Right atrium auricular region (tissue), 2 donors: ENCODE measurements around the gene JAG2. TPM values are rescaled to one million over a fixed set of nuclear protein-coding genes. Genes with fewer than 3 reads are reported as not detected.
A peak's percentile ranks its signal among the peaks of the same experiment; 100 is the strongest.

Experiments used
- DNase-seq: peaks from one replicate; pipeline ENCODE4 v3.0.0-alpha.2; 2019; ENCODE audit warnings: low spot score
- H3K27ac ChIP-seq, 2 donors: fragments of 200-600 bp; sonication (generic); 1 replicate in 1 of 2; 2 replicates in 1 of 2; pipeline ENCODE4 v1.5.1; 2016 to 2019
- H3K27me3 ChIP-seq, 2 donors: fragments of 200-600 bp; sonication (generic); one replicate each; pipeline versions ENCODE4 v1.5.1 to v1.6.0; 2017 to 2019
- H3K36me3 ChIP-seq: fragments of 200-600 bp; sonication (generic); one replicate; pipeline ENCODE4 v1.5.1; 2016
- H3K4me1 ChIP-seq, 2 donors: fragments of 200-600 bp; sonication (generic); one replicate each; pipeline versions ENCODE4 v1.5.1 to v1.6.0; 2017 to 2019
- H3K4me3 ChIP-seq, 2 donors: fragments of 200-600 bp; sonication (generic); 1 replicate in 1 of 2; 2 replicates in 1 of 2; pipeline ENCODE4 v1.5.1; 2017 to 2019; ENCODE audit warnings: mild to moderate bottlenecking in 1 of 2, moderate library complexity in 1 of 2
- H3K9me3 ChIP-seq, 2 donors: fragments of 200-600 bp; sonication (generic); one replicate each; pipeline ENCODE4 v1.5.1; 2019
- total RNA-seq, 2 donors: library from RNA; depleted of rRNA; stranded (reverse); fragments of >200 nt; gene quantifications; one replicate each; pipeline ENCODE4 v1.1.0, GENCODE V29; 2016
- TF ChIP-seq, protein P1 (sequence below), 2 donors: fragments of 200-600 bp; sonication (generic); IDR thresholded peaks; one replicate each; pipeline ENCODE4 v1.5.1; 2019; ENCODE audit warnings: antibody characterized with exemption in 2 of 2

The JAG2 gene
- total RNA-seq, result 10 to 100 TPM; 14.5 to 17.3 TPM

DNA sequence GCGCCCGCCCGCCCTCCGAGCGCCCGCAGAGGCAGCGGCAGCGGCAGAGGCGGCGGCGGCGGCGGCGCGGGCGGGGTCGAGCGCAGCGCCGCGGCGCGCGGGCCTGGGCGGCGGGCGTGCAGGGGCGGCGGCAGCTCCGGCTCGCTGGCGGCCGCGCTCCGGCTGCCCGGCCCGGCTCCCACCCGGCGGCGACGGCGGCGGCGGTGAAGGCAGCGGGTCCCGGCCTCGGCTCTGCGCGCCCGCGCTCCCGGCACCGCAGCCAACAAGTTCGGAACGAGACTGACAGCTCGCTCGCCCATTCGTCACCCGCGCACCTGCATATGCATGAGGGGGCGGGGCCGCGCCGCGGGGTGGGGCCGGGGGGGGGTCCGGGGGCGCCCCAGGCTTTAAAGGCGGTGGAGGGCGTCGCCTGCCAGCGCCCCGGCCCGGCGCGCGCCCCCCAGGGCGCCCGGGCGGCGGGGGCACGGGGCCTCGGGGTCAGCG lies at the start of gene JAG2:
Gene JAG2 (minus strand): TSS at position 281 of the 483 bp plus-strand sequence. CDS start 356 bp downstream, outside the sequence.
- H3K36me3 ChIP-seq, result no peaks in the 10 kb centered on the region
- no peaks in the 10 kb centered on the region for H3K9me3 ChIP-seq
- peaks cover 0 to 50% of the 10 kb centered on the region in 2 donors for H3K4me1 ChIP-seq
- peak within 1 kb of the TSS; percentile 37 to 57 for H3K4me3 ChIP-seq
- peak within 1 kb of the TSS; percentile 46 to 59 for H3K27ac ChIP-seq
- TF ChIP-seq, protein P1, sequence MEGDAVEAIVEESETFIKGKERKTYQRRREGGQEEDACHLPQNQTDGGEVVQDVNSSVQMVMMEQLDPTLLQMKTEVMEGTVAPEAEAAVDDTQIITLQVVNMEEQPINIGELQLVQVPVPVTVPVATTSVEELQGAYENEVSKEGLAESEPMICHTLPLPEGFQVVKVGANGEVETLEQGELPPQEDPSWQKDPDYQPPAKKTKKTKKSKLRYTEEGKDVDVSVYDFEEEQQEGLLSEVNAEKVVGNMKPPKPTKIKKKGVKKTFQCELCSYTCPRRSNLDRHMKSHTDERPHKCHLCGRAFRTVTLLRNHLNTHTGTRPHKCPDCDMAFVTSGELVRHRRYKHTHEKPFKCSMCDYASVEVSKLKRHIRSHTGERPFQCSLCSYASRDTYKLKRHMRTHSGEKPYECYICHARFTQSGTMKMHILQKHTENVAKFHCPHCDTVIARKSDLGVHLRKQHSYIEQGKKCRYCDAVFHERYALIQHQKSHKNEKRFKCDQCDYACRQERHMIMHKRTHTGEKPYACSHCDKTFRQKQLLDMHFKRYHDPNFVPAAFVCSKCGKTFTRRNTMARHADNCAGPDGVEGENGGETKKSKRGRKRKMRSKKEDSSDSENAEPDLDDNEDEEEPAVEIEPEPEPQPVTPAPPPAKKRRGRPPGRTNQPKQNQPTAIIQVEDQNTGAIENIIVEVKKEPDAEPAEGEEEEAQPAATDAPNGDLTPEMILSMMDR (IDR thresholded peaks at IDR 0.05), result no peak
- DNase-seq, result no peak
- H3K27me3 ChIP-seq, result no peaks in the 10 kb centered on the region

DNA sequence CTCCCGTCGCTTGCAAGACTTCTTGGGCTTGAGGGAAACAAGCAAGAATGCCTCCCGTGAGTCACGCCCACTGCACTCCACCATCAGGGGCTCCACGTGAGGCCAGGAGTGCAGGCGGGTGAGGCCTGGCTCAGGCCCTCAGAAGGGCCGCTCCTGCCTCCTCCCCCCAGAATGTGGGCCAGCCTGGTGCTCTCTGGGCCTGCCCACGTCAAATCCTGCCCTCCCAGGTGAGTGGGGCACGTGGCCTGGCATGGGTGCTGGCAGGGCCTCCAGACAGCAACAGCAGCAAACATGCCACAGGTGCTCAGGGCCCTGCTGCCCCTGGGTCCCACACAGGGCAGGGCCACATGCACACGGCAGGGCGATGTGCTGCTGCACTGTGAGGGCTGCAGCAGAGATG lies 49.2 kb upstream of the JAG2 start:
- TF ChIP-seq, protein P1 (IDR thresholded peaks at IDR 0.05), result no peak
- peaks cover 0 to 11% of the 10 kb centered on the region in 2 donors for H3K4me1 ChIP-seq
- H3K27ac ChIP-seq, result no peak overlapping the region
- no peak overlapping the region for H3K4me3 ChIP-seq
- no peaks in the 10 kb centered on the region for H3K9me3 ChIP-seq
- H3K36me3 ChIP-seq, result peaks cover 59% of the 10 kb centered on the region
- no peak for DNase-seq
- H3K27me3 ChIP-seq, result no peaks in the 10 kb centered on the region

DNA sequence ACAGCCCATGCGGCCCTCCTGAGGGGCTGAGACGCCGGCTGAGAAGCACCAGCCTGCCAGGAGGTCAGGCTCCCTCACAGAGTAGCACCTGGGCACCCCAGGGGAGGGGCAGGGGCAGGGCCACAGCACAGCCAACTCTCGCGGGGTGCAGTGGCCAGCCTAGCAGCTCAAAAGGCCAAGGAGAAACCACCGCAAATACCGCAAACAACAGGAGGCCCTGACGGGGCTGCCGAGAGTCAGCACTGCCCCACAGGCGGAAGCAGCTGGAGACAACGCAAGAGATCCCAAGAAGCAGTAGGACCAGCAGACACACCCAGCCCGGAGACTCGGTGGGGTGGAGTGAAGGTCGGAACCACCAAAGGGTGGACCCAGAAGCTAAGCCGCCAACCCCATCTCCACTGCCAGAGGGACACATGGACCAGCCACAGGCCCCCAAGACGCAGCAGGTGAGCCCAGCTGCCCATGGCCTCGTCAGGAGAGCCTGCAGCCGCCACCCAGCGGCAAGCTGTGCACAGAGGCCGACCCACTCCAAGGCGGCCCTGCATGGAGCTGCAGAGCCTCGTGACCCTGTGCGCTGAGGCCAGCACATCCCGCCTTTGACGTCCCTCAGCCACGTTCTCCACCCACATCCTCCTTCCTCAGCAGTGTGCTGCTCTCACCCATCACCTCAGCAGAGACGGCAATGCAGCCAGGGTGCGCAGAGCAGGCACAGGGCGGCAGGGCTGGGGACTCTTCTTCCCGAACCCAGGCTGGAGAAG lies 48.1 kb upstream of the JAG2 start:
- Histone ChIP-seq H3K9me3 (no peaks in the 10 kb centered on the region), H3K27ac (no peak overlapping the region), H3K27me3 (no peaks in the 10 kb centered on the region), H3K4me1 (peaks cover 0 to 11% of the 10 kb centered on the region in 2 donors), H3K4me3 (no peak overlapping the region), H3K36me3 (peaks cover 57% of the 10 kb centered on the region)
- TF ChIP-seq, protein P1 (IDR thresholded peaks at IDR 0.05), result no peak
- DNase-seq, result no peak

DNA sequence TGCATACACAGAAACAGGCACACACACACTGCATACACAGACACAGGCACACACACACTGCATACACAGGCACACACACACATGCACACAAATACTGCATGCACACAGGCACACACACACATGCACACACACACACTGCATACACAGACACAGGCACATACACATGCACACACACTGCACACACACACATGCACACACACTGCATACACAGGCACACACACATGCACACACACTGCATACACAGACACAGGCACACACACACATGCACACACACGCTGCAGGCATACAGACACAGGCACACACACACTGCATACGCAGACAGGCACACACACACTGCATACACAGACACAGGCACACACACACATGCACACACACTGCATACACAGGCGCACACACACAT lies 47.0 kb upstream of the JAG2 start:
- Histone ChIP-seq H3K4me1 (peaks cover 0 to 3% of the 10 kb centered on the region in 2 donors), H3K27me3 (no peaks in the 10 kb centered on the region), H3K36me3 (peaks cover 47% of the 10 kb centered on the region), H3K4me3 (no peak overlapping the region), H3K9me3 (no peaks in the 10 kb centered on the region), H3K27ac (no peak overlapping the region)
- DNase-seq, result no peak
- TF ChIP-seq, protein P1 (IDR thresholded peaks at IDR 0.05), result no peak

DNA sequence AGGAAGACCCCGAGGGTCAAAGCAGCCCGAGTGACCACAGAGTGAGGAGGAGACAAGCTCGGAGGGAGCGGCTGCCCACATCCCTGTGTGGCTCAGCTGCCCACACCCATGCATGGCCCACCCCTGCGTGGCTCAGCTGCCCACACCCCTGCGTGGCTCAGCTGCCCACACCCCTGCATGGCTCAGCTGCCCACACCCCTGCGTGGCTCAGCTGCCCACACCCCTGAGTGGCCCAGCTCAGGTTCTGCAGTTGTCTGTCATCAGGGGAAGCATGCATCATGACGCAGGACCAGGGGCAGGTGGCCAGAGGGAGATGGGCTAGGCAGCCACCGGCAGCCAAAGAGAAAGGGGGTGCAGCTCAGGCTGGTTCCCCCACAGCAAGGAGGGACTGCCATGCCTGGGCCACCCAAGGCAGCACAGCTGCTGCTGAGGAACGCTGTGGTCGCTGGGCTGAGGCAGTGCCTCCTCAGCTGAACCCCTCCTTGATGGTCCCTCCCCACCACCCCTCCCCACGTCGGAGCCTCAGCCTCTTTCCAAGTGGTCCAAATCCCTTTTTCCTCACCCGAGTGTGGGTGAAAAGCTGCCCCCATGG lies 45.8 kb upstream of the JAG2 start:
- Histone ChIP-seq H3K9me3 (no peaks in the 10 kb centered on the region), H3K36me3 (peaks cover 44% of the 10 kb centered on the region), H3K4me3 (no peak overlapping the region), H3K4me1 (no peaks in the 10 kb centered on the region), H3K27ac (no peak overlapping the region), H3K27me3 (no peaks in the 10 kb centered on the region)
- TF ChIP-seq, protein P1 (IDR thresholded peaks at IDR 0.05), result no peak
- no peak for DNase-seq
